Colonic mucosa (tissue), 4 donors: ENCODE measurements around the gene PLCB1. TPM values are rescaled to one million over a fixed set of nuclear protein-coding genes. Genes with fewer than 3 reads are reported as not detected.

Experiments
- DNase-seq: peaks from one replicate; pipeline ENCODE4 v3.0.0-alpha.2; 2020
- H3K27ac ChIP-seq: fragments of 200-600 bp; one replicate; pipeline ENCODE4 v1.8.0; 2021
- H3K27me3 ChIP-seq: fragments of 200-600 bp; one replicate; pipeline ENCODE4 v1.8.0; 2021
- H3K36me3 ChIP-seq: fragments of 200-600 bp; one replicate; pipeline ENCODE4 v1.8.0; 2021
- H3K4me1 ChIP-seq: fragments of 200-600 bp; one replicate; pipeline ENCODE4 v1.8.0; 2021; ENCODE audit warnings: mild to moderate bottlenecking
- H3K4me3 ChIP-seq: fragments of 200-600 bp; one replicate; pipeline ENCODE4 v1.8.0; 2021
- H3K9ac ChIP-seq, 2 donors: one replicate each; pipeline ENCODE4 v1.7.0; 2013; ENCODE audit warnings: control low read depth in 2 of 2, low read depth in 2 of 2, low read length in 2 of 2
- H3K9me3 ChIP-seq: fragments of 200-600 bp; one replicate; pipeline ENCODE4 v1.8.0; 2021
- CTCF ChIP-seq: fragments of 200-600 bp; IDR thresholded peaks from one replicate; pipeline ENCODE4 v1.8.0; 2022; ENCODE audit warnings: antibody characterized with exemption, mild to moderate bottlenecking
- intact Hi-C: fragments of 100-400 bp; cut with DNase I; formaldehyde crosslinking; loops from one replicate; pipeline ENCODE4 v1.14.1; 2022
- total RNA-seq, 2 donors: library from RNA; stranded (reverse); fragmentation: NEBNext Ultra II Directional in 1 of 2; extraction: Animal tissue kit (Norgen Biotek cat#: 25700) in 1 of 2; gene quantifications; one replicate each; pipeline ENCODE4 v1.2.1, GENCODE V29; 2021
- donor health status: healthy.
- donor health status: DM: no; HTN: no; CAD: no.
- donor health status: DM: no; HTN: no; CAD: no.

PLCB1 gene
- total RNA-seq, 2 donors from 2014 or later: 8.3 to 9.6 TPM

- TF ChIP-seq CTCF: no peak
- intact Hi-C loops: no loop called here
Measured at GRCh38 chr20:8519887-8520286, 387.8 kb downstream of the PLCB1 start.

GRCh38 chr20:8522168-8522567, 390.1 kb downstream of the PLCB1 start:
- DNase-seq: no peak
- no peak overlapping the region for H3K27ac ChIP-seq
- H3K9ac ChIP-seq: no peak overlapping the region
- intact Hi-C loops: no loop called here
- no peaks in the 10 kb centered on the region for H3K27me3 ChIP-seq
- no peaks in the 10 kb centered on the region for H3K4me1 ChIP-seq
- H3K4me3 ChIP-seq: no peak overlapping the region
- TF ChIP-seq CTCF: no peak
- no peaks in the 10 kb centered on the region for H3K9me3 ChIP-seq
- no peaks in the 10 kb centered on the region for H3K36me3 ChIP-seq

More at GRCh38 chr20:8519887-8520286, 387.8 kb downstream of the PLCB1 start:
- no peaks in the 10 kb centered on the region for H3K27me3 ChIP-seq
- no peaks in the 10 kb centered on the region for H3K36me3 ChIP-seq
- H3K9me3 ChIP-seq: no peaks in the 10 kb centered on the region
- H3K4me1 ChIP-seq: no peaks in the 10 kb centered on the region
- DNase-seq: no peak
- no peak overlapping the region for H3K9ac ChIP-seq
- no peak overlapping the region for H3K27ac ChIP-seq
- no peak overlapping the region for H3K4me3 ChIP-seq

- Histone ChIP-seq H3K9me3 (no peaks in the 10 kb centered on the region), H3K36me3 (no peaks in the 10 kb centered on the region), H3K27me3 (no peaks in the 10 kb centered on the region), H3K27ac (no peak overlapping the region), H3K4me3 (no peak overlapping the region), H3K4me1 (no peaks in the 10 kb centered on the region), H3K9ac (no peak overlapping the region)
- no peak for DNase-seq
- intact Hi-C loops: no loop called here
- no peak for TF ChIP-seq CTCF
Measured at GRCh38 chr20:8523684-8524083, 391.6 kb downstream of the PLCB1 start.

- TF ChIP-seq CTCF: no peak
Measured at GRCh38 chr20:8524101-8525016, 392.3 kb downstream of the PLCB1 start.

GRCh38 chr20:8525017-8525343, 392.9 kb downstream of the PLCB1 start:
- no peaks in the 10 kb centered on the region for H3K27me3 ChIP-seq
- no peak overlapping the region for H3K27ac ChIP-seq
- H3K4me1 ChIP-seq: no peaks in the 10 kb centered on the region
- TF ChIP-seq CTCF: no peak
- no peak overlapping the region for H3K4me3 ChIP-seq
- intact Hi-C loops: no loop called here
- no peaks in the 10 kb centered on the region for H3K36me3 ChIP-seq
- DNase-seq: no peak
- no peak overlapping the region for H3K9ac ChIP-seq
- H3K9me3 ChIP-seq: no peaks in the 10 kb centered on the region

More at GRCh38 chr20:8524101-8525016, 392.3 kb downstream of the PLCB1 start:
- Histone ChIP-seq H3K9me3 (no peaks in the 10 kb centered on the region), H3K27ac (no peak overlapping the region), H3K4me1 (no peaks in the 10 kb centered on the region), H3K36me3 (no peaks in the 10 kb centered on the region), H3K9ac (no peak overlapping the region), H3K27me3 (no peaks in the 10 kb centered on the region), H3K4me3 (no peak overlapping the region)
- DNase-seq: no peak
- intact Hi-C loops: no loop called here
